ENCODE data around the gene MALAT1.

MALAT1 gene

DNA sequence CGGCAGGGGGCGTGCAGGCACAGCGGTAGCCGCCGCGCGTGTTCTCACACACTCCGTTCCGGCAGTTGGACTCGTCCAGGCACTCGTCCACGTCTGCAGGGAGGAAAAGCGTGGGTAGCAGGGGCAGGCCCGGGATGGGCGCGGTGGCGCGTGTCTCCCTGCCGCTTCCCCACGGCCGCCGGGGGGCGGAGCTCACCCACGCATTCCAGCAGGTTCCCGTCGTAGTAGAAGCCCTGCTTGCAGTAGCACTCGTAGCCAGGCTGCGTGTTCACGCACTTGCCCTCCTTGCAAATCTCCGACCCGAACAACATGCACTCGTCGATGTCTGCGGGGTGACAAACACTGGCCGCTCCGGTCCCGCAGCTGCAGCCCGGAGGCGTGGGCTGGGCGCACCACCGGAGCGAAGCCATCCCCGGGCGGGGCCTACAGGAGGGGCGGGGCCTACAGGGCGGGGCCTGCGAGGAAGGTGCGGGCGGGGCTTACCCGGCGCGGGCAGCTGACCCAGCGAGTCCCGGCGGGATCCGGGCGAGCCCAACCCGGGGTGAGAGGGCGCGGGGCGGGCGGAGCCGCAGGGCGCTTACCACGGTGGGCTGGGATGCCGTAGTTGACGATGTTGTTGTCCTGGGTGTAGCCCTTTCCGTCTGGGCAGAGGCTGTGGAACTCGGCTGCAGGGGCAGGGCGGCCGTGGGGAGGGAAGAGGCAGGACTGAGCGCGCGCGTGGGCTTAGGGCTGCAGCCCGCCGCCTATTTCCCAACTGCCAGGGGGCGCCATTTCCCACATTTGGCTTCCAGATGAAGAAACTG is 41.6 kb downstream of the MALAT1 start:
- peak; percentile 91 for DNase-seq

DNA sequence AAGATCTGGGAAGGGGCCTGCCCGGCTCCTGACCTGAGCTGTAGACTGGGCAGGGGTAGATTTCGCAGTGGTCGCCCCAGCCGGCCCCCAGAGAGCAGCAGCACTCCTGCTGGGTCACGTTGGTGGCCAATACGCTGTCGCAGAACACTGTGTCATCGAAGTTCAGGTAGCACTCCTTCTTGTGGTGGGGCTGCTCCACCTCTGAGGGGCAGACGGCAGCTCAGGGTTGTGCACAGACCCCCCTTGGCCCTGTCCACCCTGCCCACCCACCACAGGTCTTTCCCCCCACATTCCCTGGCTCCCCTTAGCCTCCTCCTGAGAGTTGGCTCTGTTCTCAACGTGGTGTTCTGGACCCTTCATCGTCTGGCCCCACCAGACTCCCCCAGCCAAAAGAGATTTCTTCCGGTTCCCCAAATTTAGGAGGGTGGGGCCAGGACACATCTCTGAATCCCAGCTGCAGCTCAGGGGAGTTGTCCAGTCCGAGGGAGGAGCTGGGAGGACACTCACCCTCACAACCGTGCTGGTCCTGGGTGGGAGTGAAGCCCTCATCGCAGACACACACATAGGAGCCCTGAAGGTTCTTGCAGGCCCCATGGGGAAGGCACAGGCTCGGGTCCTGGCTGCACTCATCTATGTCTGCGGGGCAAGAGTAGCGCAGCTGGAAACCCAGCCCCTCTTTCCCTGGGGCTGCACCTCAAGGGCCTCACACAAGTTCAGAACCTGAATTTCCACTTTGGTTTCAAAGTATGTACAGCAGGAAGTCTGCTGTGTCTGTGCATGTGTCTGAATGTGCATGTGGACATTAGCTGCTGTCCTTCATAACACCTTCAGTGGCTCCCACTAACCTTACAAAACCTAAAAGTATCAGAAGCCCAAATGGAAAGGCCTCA is 42.5 kb downstream of the MALAT1 start:
- no peak for DNase-seq

DNA sequence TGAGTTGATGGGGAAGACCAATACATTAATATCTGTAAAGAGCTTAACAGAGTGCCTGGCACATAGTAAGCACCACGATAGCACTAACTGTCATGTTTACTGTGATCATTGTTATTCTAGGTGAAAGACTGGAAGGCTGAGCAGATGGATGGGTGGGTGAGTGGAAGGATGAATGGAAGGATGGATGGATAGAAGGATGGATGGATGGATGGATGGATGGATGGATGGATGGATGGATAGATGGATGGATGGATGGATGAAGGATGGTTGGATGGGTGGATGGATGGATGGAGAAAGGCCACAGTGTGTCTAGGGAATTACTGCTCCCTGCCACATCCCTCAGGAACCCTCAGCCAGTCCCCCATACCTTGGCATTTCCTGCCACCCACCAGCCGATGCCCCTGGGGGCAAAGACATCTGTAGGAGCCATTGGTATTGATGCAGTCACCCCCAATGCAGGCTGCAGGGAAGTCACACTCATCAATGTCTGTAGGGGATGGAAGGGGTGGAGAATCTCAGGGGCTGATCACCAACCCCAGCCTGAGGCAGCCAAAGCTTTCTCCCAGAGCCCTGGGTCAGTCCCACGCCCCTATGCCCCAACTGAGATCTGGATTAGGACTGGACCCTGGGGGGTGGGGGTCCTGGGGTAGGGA is 44.0 kb downstream of the MALAT1 start:
- no peak for DNase-seq

DNA sequence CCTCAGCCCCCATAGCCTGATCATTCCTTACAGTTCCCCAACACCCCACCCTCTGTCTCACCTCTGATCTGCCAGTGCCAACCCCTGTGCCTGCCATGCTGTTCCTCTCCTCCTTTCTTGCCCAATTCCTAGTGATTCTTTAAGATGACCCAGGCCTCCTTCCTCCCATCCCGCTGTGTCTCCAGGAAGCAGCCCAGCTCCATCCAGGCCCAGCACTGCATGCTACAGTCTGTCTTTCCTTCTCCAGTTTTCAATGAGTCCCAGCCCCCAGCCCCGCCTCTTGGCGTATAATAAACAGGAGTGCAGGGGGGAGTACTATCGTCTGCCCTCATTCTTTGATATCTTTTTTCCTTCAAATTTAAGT is 47.0 kb downstream of the MALAT1 start:
- DNase-seq = no peak

DNA sequence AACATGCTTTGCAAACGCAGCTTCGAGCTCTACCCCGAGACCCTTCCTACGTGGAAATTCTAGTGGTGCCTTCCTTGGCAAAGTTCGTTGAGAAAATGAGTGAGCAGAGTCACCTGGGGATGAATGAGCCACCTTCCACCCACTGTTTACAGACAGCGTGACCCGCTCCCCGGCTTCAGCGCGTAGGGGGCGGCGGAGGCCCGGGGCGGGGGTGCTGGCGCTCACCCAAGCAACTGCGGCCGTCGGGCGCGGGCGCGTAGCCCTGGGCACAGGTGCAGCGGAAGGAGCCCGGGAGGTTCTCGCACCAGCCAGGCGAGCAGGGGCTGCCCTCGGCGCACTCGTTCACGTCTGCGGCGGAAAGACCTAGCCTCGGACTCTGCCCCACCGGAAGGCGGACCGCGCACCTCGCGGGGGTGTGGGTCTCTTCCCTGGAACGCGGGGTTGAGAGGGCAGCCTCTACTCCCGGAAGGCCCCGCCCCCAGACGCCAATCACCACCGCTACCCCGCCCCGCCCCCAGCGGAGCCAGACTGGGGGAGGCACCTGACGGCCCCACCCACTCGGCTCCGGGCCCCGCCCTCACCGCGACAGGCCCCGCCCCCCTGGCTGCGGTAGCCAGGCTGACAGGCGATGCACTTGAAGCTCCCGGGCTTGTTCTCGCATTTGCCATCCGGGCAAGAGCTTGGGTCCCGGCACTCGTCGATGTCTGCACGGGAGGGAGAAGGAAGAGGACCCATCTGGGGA is 47.5 kb downstream of the MALAT1 start:
- DNase-seq = peak; percentile 97

DNA sequence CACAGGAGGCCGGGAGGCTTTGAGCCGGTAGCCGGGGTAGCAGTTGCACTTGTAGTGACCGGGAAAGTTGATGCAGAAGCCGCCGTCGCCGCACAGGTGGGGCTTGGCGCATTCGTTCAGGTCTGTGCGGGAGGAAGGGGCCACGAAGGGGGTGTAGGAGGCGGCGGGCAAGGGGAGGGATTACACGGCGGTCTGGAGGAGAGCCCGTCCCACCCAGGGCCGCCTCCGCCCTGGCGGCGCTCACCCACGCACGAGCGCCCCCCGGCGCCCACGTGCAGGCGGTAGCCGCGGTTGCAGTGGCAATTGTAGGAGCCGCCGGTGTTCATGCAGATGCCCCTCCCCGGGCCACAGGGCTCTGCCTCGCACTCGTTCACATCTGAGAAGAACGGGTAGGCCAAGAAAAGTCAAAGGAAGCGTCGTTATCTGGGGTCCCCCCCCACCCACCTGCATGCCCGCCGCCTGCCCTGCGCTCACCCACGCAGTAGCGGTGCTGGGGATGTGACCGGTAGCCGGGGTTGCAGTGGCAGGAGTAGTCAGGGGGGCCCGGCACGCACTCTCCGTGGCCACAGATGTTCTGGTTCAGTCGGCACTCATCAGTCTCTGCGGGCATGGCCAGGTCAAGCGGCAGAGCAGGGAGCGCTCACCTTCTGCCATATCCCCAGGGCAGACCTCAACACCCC is 48.7 kb downstream of the MALAT1 start:
- DNase-seq = no peak

DNA sequence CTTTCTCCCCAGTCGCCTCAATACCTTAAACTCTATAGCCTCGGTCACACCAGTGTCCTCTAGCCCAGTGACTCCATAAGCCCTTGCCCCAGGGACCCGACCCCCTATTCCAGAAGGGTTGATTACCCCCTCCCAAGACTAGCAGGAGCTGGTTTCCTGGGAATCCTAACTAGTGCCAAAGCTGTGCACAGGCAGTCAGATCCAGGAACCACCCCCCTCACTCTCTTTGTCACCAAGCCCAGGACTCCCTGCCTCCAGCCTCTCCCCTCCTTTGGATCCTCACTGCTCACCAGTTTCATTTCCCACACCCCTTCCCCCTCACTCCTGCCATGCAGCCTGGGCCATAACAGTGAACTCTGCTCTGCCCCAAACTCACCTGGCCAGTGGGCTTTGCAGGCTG is 49.5 kb downstream of the MALAT1 start:
- DNase-seq = no peak

DNA sequence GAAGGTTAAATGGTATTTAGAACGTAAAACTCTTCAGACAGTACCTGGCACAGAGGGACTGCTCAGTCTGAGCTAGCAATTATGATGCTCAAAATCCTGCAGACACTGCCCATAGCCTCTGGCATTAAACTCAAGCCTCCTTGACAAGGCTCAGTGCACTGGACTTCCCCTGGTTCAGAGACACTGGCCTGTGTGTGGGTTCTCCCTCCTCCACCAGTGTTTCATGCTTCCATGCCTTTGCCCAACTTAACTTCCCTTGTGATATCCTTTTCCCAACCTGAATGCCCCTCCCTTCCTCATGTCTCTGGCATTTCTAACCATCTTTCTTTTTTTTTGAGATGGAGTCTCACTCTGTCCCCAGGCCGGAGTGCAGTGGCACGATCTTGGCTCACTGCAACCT is 50.3 kb downstream of the MALAT1 start:
- no peak for DNase-seq

DNA sequence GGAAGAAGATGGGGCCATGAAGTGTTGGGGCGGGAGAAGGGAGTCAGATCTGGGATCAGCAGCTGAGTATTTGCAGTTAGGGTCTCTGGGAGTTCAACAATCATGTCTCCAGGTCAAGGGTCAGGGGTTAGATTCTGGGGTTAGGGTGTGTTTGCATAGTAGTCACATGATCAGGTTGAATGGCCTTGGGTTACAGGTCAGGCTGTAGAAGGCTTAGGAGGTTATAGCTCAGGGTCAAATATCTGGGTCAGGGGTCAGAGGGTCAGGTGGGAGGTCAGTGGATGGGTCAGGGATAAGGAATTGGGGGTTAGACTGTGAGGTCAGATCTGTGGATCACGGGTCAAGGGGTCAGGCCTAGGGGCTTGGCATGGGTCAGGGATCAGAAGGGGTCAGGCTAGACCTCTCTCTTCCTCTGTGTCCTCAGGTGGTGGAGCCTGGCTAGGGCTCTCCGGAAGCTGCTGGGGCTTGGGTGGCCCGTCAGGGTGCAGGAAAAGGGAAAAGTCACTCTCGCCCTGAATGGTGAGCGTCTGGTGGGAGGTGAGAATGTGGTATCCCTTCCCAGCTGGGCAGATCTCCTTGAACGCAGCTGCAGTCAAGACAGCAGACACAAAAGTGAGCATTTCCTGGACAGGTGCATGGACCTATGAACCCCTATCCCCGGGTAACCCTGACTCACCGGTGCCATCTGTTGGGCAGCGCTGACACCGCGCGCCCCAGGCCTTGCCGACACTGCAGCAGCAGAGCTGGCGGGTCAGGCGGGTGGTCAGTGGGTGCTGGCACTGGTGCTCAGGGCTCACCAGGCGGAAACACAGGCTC is 52.9 kb downstream of the MALAT1 start:
- peak; percentile 54 for DNase-seq

DNA sequence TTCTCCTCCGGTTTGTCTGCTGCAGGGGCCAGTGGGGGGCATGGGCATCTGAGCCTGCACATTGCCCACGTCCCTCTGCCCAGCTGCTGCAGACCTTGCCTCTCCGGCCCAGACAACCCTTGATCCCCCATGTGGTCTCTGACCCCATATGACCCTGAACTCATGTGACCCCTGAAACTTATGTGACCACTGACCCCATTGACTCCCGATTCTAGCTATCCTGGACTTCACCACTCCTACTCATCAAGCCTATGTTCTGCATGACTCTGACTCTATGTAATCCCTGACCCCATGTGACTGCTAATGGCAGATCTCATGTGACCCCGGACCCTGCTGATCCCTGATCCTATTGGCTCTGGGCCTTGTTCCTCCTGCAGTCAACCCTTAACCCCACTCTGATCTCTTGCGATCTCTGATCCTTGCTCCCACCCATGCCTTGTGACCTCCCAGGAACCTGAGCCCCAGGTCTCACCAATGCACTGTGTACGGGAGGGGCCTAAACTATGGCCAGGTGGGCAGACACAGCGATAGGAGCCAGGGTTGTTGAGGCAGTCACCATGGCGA is 53.6 kb downstream of the MALAT1 start:
- DNase-seq = no peak

DNA sequence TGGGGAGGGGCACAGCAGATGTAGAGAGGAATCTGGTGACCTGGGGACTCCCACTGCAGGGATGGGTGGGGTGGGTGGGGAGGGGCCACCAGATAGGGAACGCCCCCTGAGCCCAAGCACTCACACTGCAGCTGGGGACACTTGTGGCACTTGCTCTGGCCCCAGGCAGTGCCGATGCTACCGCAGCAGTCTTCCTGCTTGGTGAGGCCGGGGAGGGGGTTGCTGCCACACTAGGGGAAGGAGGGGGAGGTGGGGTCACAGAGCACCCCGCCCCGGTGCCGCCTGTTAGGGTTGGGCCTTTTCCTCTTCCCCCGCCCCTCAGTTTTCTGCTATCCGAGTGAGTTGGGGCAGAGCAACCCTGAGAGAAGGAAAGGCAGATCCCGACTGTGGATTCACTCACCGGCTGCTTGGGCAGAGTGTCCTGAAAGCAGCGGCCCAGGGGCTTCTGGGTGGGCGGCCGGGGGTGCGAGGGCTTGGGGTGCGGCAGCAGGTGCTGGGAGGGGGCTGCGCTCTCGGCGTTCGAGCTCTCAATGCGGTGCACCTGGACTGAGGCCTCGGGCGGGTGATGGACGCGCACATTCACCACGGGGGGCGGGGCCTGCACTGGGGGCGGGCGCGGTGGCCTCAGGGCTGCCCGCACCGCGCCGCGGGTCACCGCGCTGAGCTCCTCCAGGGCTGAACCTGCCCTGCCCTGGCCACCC is 54.6 kb downstream of the MALAT1 start:
- DNase-seq = peak; percentile 68

DNA sequence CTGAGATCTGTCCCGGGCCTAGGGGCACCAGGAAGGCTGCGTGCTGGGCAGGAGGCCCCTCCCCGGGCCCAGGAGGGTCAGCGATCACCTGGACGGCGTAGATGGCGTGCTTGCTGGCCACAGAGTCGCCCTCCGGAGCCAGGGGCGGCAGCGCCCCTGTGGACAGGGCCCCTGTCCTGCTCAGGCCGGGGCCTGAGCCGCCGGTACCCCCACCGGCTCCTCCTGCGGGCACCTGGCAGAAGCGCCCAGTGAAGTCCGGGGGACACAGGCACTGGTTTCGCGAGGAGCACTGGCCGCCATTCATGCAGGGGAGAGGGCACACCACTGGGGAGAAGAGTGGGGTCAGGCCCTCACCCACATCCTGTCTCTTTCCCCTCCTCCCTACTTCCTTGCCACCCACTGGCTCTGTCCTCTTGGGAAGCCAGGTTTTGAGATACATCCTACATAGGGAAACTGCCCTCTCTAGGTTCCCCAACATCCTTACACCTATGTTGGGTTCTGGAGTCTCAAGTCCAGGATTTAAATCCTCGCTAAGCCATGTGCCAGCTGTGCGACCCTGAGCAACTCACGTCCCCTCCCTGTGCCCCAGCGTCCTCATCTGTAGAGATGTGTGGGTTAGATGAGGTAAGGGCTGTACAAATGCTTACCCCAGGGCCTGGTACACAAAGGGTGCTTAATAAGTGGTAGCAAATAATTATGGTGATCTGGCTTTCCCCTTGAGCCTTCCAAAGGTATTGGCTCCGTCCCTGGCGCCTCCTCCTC is 55.4 kb downstream of the MALAT1 start:
- DNase-seq = no peak

DNA sequence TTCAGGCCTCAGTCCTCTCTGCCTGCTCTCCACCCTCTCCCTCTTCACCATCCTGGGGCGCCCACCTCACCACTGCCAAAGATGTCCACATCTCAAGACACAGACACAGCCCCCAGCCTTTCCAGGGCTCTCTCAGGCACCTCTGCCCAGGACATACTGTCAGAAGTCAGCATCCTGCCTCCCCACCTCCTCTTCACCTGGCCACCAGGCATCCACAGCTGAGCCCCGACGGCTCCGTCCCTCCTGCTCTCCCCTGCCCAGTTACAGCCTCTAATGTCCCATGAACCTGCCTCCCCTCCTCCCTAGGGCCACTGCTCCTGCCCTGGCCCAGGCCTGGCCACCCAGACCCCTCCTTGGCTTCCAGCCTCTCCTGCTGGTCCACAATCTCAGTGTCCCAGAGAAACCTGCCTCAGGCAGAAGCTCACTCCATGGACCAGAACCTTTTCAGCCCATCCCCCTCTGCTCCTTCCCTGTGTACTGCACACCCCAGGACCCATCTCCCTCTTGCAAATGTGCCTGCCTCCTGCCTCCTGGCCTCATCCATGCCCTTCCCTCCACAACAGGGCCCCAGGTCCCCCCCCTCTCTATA is 56.1 kb downstream of the MALAT1 start:
- no peak for DNase-seq

DNA sequence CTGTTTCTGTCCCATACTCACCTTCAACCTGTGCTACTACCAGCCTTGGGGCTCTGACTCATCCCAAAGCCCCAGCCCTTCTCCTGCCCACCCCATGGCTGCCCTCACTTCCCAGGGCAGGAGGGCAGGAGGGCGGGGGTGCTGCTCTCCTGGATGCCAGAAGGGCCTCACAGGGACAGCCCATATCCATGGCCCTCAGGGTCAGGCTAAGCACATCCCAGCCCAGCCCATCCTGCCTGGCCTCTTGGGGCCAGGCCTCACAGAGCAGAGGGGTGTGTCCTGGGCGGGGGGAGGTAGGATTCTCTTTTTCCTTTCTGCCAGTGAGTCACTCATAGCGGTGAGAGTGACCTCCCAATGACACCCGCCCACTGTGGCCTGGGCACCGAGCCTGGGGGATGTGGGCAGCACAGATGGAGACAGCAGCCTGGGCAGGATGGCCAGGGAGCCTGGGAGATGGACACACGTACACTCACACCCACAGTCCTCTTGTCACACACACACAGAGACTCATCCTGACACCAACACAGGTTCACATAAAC is 56.9 kb downstream of the MALAT1 start:
- DNase-seq = no peak
